Activated CD8-positive, alpha-beta memory T cell treated with anti-CD3 and anti-CD28 coated beads for 4 hours (primary cell): ENCODE data around the gene C5orf63.
"Not testable (repeated sequence)": the region's sequence is repeated elsewhere in the genome, so short reads cannot be mapped to it uniquely, and the experiment has no call there.

ENCODE experiments used
- DNase-seq, 2 donors: peaks; one replicate each; pipeline ENCODE4 v3.0.0-alpha.2; 2020; ENCODE audit warnings: low read depth in 2 of 2

The C5orf63 gene

GRCh38 chr5:127031147-127031862 is 42.0 kb downstream of the C5orf63 start:
- DNase-seq = no peak

GRCh38 chr5:127030259-127031146 is 42.8 kb downstream of the C5orf63 start, which contains the start of gene MARCHF3:
Gene MARCHF3 (minus strand): TSS chr5:127030558. CDS start chr5:126918171, 112,387 bp downstream.
- peak; percentile 83 to 85 for DNase-seq

GRCh38 chr5:127029581-127030258 is 43.6 kb downstream of the C5orf63 start:
- DNase-seq = peak in 1 of 2 donors; percentile 6

DNA sequence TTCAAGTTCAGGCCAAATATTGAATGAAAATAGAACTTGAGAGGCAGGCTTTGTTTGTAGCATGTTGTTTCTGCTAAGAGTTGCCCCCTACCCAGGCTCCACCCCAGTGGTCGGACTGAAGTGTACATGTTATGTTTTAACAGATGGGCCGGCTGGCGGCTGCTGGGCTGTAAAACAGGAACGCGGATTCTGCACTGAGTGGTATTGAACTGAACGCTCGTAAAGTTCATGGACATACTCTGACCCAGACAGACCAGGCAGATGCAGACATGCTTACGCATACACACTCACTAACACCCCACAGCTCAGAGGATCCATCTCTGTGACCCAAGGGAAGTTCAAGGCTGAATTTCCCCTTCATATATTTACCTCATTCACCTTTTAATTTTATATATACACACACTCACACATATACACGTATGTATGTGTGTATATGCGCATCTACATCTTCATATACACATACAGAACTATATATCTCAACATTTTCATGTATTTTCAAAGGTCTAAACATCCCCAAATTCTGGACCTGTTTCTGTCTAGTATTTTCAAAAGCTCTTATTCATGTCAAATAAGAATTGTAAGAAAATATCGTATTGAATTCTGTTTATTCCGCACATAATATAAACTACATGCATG is 44.4 kb downstream of the C5orf63 start:
- DNase-seq = no peak

GRCh38 chr5:127027539-127027938 is 45.8 kb downstream of the C5orf63 start:
- no peak for DNase-seq

DNA sequence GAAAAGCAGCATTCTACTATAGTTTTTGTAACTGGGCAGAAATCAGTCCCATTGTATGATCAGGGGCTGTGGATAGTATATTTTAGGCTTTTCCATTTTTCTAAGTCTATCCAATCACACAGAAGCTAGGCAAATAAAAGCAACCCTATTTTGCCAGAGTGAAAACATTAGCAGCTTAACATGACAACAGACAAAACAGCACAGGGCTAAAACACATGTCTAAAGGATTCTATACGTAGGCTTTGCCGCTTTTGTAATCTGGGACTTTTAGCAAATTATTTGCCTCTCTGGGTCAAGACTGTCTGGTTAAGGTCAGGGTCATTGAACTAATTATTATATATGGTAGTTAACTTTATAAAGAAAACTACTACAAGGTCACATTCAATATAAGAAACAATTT is 47.1 kb downstream of the C5orf63 start:
- no peak for DNase-seq

DNA sequence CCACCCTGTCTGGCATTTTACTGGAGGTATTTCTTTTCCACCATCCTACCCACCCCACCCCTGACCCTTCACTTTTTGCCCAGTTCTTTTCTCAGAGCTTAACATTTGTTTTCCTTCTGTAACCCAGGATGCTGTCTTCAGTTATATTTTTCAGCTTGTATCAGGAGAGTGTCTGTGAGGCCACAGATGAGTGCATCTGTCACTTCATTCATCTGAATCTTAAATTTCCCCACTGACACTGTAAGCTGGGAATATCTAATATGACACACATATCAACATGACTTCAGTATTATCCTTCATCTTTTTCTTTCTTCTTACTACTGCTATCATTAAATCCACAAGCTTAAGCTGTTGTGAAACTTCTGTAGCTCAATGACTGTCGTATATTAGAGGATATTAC is 47.8 kb downstream of the C5orf63 start:
- DNase-seq = no peak

DNA sequence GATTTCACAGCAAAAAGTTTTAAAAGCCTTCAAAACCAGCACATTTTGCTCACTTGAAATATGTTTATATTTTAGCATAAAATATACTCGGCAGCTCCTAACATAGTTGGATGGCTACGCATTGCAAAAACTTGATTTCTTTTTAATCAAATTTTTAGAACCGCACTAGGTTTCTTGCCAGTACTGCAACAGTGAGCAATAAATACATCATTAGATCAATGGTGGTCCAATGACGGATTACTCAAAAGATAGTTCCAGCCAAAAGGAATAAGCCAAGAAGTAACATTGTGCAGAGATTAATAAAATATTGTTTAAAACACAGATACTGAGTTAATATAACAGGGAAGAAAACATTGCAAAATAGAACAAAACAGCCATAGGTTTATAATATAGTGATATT is 48.5 kb downstream of the C5orf63 start:
- no peak for DNase-seq

DNA sequence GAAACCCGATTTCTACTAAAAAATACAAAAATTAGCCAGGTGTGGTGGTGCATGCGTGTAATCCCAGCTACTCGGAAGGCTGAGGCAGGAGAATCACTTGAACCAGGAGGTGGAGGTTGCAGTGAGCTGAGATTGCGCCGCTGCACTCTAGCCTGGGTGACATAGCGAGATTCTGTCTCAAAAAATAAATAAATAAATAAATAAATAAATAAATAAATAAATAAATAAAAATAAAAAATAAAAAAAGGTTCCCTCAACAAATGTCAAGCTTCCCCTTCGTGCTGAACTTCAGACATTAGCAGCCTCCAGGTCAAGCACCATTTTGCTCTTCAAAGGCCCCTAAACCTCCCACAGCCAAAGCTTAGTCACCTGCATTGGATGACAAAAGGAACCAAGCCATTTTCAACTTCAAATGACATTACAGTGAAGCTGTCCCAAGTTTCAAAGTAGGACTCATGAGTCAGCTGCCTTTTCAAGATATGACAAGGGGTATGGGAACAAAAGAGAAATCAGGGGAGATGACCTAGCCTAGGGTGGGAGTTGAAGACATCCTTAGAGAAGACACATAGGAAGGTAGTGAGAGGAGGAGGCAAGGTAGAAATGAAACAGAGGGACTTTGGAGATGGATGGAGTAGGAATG is 49.6 kb downstream of the C5orf63 start:
- not testable (repeated sequence) for DNase-seq

DNA sequence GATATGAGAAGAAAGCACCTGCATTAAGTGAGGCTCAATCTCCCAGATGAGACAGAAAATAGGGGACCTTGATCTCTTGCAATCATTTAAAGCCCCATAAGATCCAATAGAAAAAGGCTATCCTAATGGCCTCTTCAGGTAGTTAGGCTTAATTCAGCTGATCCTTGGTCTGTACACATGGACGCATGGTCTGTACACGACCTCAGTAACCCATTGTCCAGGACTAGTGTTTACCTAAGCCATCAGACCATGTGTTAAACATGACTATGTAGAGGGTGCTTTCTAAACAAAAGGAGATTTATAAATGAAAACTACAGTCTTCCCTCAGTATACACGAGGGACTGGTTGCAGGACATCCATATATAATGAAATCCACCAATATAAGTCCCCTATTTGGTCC is 50.5 kb downstream of the C5orf63 start:
- no peak for DNase-seq

DNA sequence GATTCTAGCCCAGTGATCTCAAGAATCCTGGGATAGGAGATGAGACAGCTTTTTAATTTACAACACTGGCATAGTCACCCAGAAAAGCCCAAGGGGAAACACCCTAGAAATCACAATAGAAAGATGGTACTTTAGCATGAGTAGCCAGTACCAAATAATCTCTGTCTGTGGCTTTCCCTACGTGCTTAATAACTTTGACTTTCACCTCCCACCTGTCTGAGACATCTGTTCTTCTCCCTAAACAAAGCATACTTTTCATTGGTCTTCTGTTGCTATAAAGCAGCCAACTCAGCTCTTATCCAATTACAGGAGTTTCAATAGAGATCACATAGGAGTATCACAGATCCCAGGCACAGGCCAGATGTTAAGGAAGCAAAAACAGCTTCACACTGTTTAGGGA is 53.4 kb downstream of the C5orf63 start:
- DNase-seq = no peak

GRCh38 chr5:127016722-127017121 is 56.6 kb downstream of the C5orf63 start:
- DNase-seq = not testable (repeated sequence)

DNA sequence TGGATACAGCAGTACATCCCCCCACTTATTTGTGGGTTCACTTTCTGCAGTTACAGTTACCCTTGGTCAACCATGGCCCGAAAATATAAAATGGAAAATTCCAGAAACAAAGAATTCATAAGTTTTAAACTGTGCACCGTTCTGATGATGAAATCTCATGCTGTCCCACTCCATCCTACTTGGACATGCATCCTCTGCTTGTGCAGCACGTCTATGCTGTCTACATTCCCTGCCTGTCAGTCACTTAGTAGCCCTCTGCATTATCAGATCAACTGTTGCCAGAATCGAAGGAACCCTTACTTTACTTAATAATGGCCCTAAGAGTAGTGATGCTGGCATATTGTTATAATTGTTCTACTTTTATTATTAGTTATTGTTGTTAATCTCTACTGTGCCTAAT is 57.6 kb downstream of the C5orf63 start:
- DNase-seq = no peak

GRCh38 chr5:127014573-127014972 is 58.7 kb downstream of the C5orf63 start:
- DNase-seq = no peak

DNA sequence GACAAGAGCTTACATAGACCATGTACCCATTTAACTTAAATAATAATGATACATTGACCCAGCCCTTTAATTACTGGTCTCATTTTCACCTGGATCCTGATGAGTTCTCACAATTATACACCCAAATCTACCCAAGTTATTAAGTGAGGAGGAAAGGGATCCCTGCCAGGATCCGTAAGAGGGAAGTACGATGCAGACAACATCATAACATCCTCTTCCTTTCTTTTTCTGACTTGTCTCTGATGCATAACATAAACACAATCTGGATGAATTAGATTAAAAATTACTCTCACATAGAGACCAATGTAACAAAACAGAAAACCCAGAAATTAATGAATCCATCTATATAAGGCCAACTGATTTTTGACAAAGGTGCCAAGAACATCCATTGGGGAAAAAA is 59.9 kb downstream of the C5orf63 start:
- DNase-seq = no peak

- DNase-seq = no peak
Observed at GRCh38 chr5:127012916-127013315, 60.4 kb downstream of the C5orf63 start.

DNA sequence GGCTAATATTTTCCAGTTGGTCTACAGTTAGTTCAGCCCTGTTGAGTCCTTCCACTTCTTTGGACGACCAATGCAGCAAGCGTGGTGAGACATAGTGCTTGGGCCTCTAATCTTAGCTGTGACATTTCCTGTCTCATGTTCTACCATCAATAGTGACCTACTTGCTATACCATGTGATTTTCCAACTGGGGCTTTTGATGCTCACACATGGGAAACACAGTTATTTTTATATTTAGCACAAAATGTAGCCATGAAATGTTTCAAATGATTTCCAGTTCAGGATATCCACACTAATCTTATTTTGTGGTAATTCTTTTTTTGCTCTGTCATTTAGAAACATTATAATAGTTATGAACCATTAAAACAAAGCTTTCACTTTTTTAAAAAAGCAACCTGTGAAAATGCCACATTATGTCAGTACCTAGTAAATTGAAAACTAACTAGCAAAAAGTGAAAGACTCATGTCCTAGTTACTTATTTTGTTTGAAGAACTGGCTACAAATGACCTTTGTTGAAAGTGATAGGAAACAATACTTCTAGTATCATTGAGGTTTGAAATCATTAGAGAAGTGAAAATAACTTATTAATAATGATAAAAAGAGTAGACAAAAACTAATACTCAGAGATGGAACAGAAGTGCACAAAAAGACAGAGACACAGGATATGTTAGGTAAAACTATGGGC is 61.2 kb downstream of the C5orf63 start:
- no peak for DNase-seq

DNA sequence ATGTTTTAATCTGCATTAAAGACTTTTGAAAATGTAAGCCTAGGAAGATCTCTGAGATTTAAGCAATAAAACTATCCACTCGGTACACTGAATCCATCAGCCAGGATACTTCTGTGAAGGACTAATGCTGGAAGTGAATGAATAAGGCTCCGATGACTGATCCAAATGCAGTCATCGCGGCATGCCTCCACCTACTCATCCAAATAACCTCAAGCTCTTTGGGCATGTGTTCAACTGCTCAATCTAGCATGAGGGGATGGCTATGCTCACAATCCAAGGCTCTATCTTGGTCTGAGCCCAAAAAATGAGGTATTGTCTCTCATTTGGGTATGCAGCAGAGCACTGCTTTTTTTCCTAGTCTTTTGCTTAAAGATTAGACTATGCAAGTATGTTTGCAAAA is 62.1 kb downstream of the C5orf63 start:
- no peak for DNase-seq

GRCh38 chr5:127010362-127010761 is 62.9 kb downstream of the C5orf63 start:
- DNase-seq = no peak

- no peak for DNase-seq
Observed at GRCh38 chr5:127009784-127010183, 63.5 kb downstream of the C5orf63 start.
